Keratinocyte (primary cell): Measurements from ENCODE around the gene STK32B. TPM values are rescaled to one million over a fixed set of nuclear protein-coding genes. Genes with fewer than 3 reads are reported as not detected.

Experiments
- DNase-seq: peaks from one replicate; pipeline ENCODE4 v3.0.0-alpha.2; 2011; ENCODE audit warnings: low read depth, missing footprints, low spot score
- FAIRE-seq: peaks from 2 replicates; lab custom pipeline; 2011; peaks lifted over from hg19 to GRCh38; lab: Jason Lieb, UNC
- H2AFZ ChIP-seq: 2 replicates; pipeline ENCODE4 v1.6.0; 2012; ENCODE audit warnings: low read length, control low read depth, inconsistent platforms; ENCODE audit not compliant: control insufficient read depth
- H3K27ac ChIP-seq: 2 replicates; pipeline ENCODE4 v1.5.1; 2011; ENCODE audit warnings: low read length; ENCODE audit not compliant: control insufficient read depth, insufficient read depth
- H3K27me3 ChIP-seq: 3 replicates; pipeline ENCODE4 v1.6.0; 2011; ENCODE audit warnings: low read length; ENCODE audit not compliant: control insufficient read depth, insufficient read depth; ENCODE audit errors: extremely low read depth
- H3K36me3 ChIP-seq, 2 experiments: 2 replicates in 1 of 2; 3 replicates in 1 of 2; pipeline ENCODE4 v1.5.1; 2011; ENCODE audit warnings: low read length in 2 of 2, mild to moderate bottlenecking in 1 of 2; ENCODE audit not compliant: control insufficient read depth in 2 of 2, insufficient read depth in 2 of 2; ENCODE audit errors: extremely low read depth in 1 of 2
- H3K4me1 ChIP-seq: 3 replicates; pipeline ENCODE4 v1.5.1; 2011; ENCODE audit warnings: low read length; ENCODE audit not compliant: control insufficient read depth, insufficient read depth; ENCODE audit errors: extremely low read depth
- H3K4me2 ChIP-seq: 3 replicates; pipeline ENCODE4 v1.6.0; 2011; ENCODE audit warnings: low read depth, low read length; ENCODE audit not compliant: control insufficient read depth, insufficient read depth; ENCODE audit errors: extremely low read depth
- H3K4me3 ChIP-seq, 3 experiments: fragments of 200-600 bp in 1 of 3; sonication (generic) in 1 of 3; 2 replicates in 2 of 3; 3 replicates in 1 of 3; pipeline ENCODE4 v1.5.1; 2011 to 2016; ENCODE audit warnings: low read length in 3 of 3, mild to moderate bottlenecking in 3 of 3, control low read depth in 2 of 3, inconsistent platforms in 1 of 3, low read depth in 1 of 3, mixed read lengths in 1 of 3, mixed run types in 1 of 3, moderate library complexity in 1 of 3; ENCODE audit not compliant: control insufficient read depth in 2 of 3, insufficient read depth in 2 of 3; ENCODE audit errors: extremely low read depth in 1 of 3
- H3K79me2 ChIP-seq: 2 replicates; pipeline ENCODE4 v1.6.0; 2012; ENCODE audit warnings: low read length; ENCODE audit not compliant: control insufficient read depth, insufficient read depth
- H3K9ac ChIP-seq: 3 replicates; pipeline ENCODE4 v1.6.0; 2011; ENCODE audit warnings: low read length; ENCODE audit not compliant: control insufficient read depth, insufficient read depth; ENCODE audit errors: extremely low read depth
- H3K9me1 ChIP-seq: 3 replicates; pipeline ENCODE4 v1.6.0; 2011; ENCODE audit warnings: low read length; ENCODE audit not compliant: control insufficient read depth, insufficient read depth; ENCODE audit errors: extremely low read depth
- H3K9me3 ChIP-seq: 2 replicates; pipeline ENCODE4 v1.5.1; 2012; ENCODE audit warnings: low read depth, low read length; ENCODE audit not compliant: control insufficient read depth
- H4K20me1 ChIP-seq: 3 replicates; pipeline ENCODE4 v1.6.0; 2011; ENCODE audit warnings: low read length; ENCODE audit not compliant: control insufficient read depth, insufficient read depth; ENCODE audit errors: extremely low read depth
- CTCF ChIP-seq, 3 experiments: IDR thresholded peaks in 1 of 3; conservative IDR thresholded peaks in 1 of 3; optimal IDR thresholded peaks in 1 of 3; 2 replicates in 2 of 3; 3 replicates in 1 of 3; pipeline versions ENCODE3 to v1.5.1; 2011; ENCODE audit warnings: low read length in 3 of 3, mild to moderate bottlenecking in 3 of 3, moderate library complexity in 2 of 3, control low read depth in 1 of 3, inconsistent platforms in 1 of 3; ENCODE audit not compliant: insufficient read depth in 2 of 3; ENCODE audit errors: extremely low read depth in 1 of 3
- EZH2 ChIP-seq: IDR thresholded peaks from one replicate; pipeline ENCODE4 v1.6.1; 2012; ENCODE audit warnings: inconsistent platforms, mild to moderate bottlenecking, low read length, moderate library complexity
- dilution Hi-C: fragments of 300-500 bp; cut with MboI; formaldehyde crosslinking; loops from one replicate; pipeline ENCODE4 v1.7.0; 2020; ENCODE audit warnings: low sequenced_read_pairs; ENCODE audit not compliant: extremely low pct_ligation_motif_present
- polyA plus RNA-seq, 5 experiments: library from polyadenylated mRNA; depleted of rRNA in 3 of 5; stranded (reverse) in 3 of 5; stranded (forward) in 1 of 5; unstranded in 1 of 5; fragments of >200 nt; gene quantifications; 1 replicate in 1 of 5; 2 replicates in 3 of 5; 3 replicates in 1 of 5; pipeline versions ENCODE4 v1.2.1 to v1.2.3, GENCODE V29; 2011 to 2012; ENCODE audit warnings: missing spikeins in 2 of 5, low read depth in 1 of 5, low replicate concordance in 1 of 5

Gene STK32B
- polyA plus RNA-seq, 1 donor (not counting 4 experiments of a cell fraction or from before 2014, with no cell fraction given) = 3.4 TPM

GRCh38 chr4:5528031-5528436, 476.8 kb downstream of the STK32B start:
- dilution Hi-C loops = no loop called here
- no peaks in the 10 kb centered on the region for H3K27me3 ChIP-seq
- no peaks in the 10 kb centered on the region for H4K20me1 ChIP-seq
- DNase-seq = no peak
- H3K4me3 ChIP-seq = no peak overlapping the region
- H3K4me2 ChIP-seq = no peak overlapping the region
- no peaks in the 10 kb centered on the region for H3K9me3 ChIP-seq
- H3K9ac ChIP-seq = no peak overlapping the region
- no peaks in the 10 kb centered on the region for H3K9me1 ChIP-seq
- H3K27ac ChIP-seq = no peak overlapping the region
- peaks cover 0 to 4% of the 10 kb centered on the region in 2 experiments for H3K36me3 ChIP-seq
- H2AFZ ChIP-seq = no peak overlapping the region
- no peak for FAIRE-seq
- no peak for TF ChIP-seq CTCF (optimal IDR thresholded peaks at IDR 0.05 in 1 of 3, IDR thresholded peaks at IDR 0.05 in 1 of 3, conservative IDR thresholded peaks at IDR 0.05 in 1 of 3; ENCODE audit: extremely low read depth in 1 of 3, insufficient read depth in 2 of 3, low read length in 3 of 3)
- TF ChIP-seq EZH2 = no peak
- no peaks in the 10 kb centered on the region for H3K4me1 ChIP-seq
- no peaks in the 10 kb centered on the region for H3K79me2 ChIP-seq

GRCh38 chr4:5532100-5532499, 480.8 kb downstream of the STK32B start:
- Histone ChIP-seq H3K4me2 (no peak overlapping the region), H3K79me2 (no peaks in the 10 kb centered on the region), H3K27me3 (no peaks in the 10 kb centered on the region), H3K36me3 (peaks cover 0 to 7% of the 10 kb centered on the region in 2 experiments), H3K27ac (no peak overlapping the region), H3K9me3 (no peaks in the 10 kb centered on the region), H4K20me1 (no peaks in the 10 kb centered on the region), H3K4me3 (no peak overlapping the region), H3K4me1 (no peaks in the 10 kb centered on the region), H2AFZ (no peak overlapping the region), H3K9me1 (no peaks in the 10 kb centered on the region), H3K9ac (no peak overlapping the region)
- no peak for FAIRE-seq
- TF ChIP-seq EZH2 = no peak
- no peak for TF ChIP-seq CTCF (optimal IDR thresholded peaks at IDR 0.05 in 1 of 3, IDR thresholded peaks at IDR 0.05 in 1 of 3, conservative IDR thresholded peaks at IDR 0.05 in 1 of 3; ENCODE audit: extremely low read depth in 1 of 3, insufficient read depth in 2 of 3, low read length in 3 of 3)
- dilution Hi-C loops = no loop called here
- DNase-seq = no peak
